GM23338 (cell line): ENCODE results near the gene KDM5C. TPM values are rescaled to one million over a fixed set of nuclear protein-coding genes. Genes with fewer than 3 reads are reported as not detected.

Experiments
- ATAC-seq: fragments of 200-7000 bp; cut with Tn5 transposase; 3 replicates; pipeline ENCODE4 v1.9.1; 2020
- DNase-seq: peaks from one replicate; pipeline ENCODE4 v3.0.0-alpha.2; 2015; ENCODE audit warnings: low spot score
- H2AFZ ChIP-seq: fragments of 200-600 bp; sonication (generic); 2 replicates; pipeline ENCODE4 v1.8.0; 2016; ENCODE audit warnings: antibody characterized with exemption, mild to moderate bottlenecking, moderate library complexity
- H3F3A ChIP-seq: fragments of 200-600 bp; sonication (generic); replicated peaks from 2 replicates; pipeline ENCODE4 v1.8.0; 2017; ENCODE audit warnings: antibody characterized with exemption, mixed run types, low read depth
- H3K27ac ChIP-seq: fragments of 200-600 bp; sonication (generic); 2 replicates; pipeline ENCODE4 v1.6.1; 2016; ENCODE audit warnings: low read depth
- H3K27me3 ChIP-seq: fragments of 200-600 bp; sonication (generic); 2 replicates; pipeline ENCODE4 v1.8.0; 2016; ENCODE audit warnings: mild to moderate bottlenecking, mixed run types, moderate library complexity; ENCODE audit not compliant: insufficient read depth
- H3K36me3 ChIP-seq: fragments of 200-600 bp; sonication (generic); 2 replicates; pipeline ENCODE4 v1.8.0; 2016; ENCODE audit warnings: mild to moderate bottlenecking; ENCODE audit not compliant: insufficient read depth
- H3K4me1 ChIP-seq: fragments of 200-600 bp; sonication (generic); 2 replicates; pipeline ENCODE4 v1.8.0; 2016; ENCODE audit warnings: mild to moderate bottlenecking, moderate library complexity; ENCODE audit not compliant: insufficient read depth
- H3K4me2 ChIP-seq: fragments of 200-600 bp; sonication (generic); 2 replicates; pipeline ENCODE4 v1.7.1; 2017; ENCODE audit warnings: mixed run types
- H3K4me3 ChIP-seq: fragments of 200-600 bp; sonication (generic); 2 replicates; pipeline ENCODE4 v1.6.1; 2016; ENCODE audit warnings: mixed run types
- H3K79me2 ChIP-seq: fragments of 200-600 bp; sonication (generic); replicated peaks from 2 replicates; pipeline ENCODE4 v1.8.0; 2017; ENCODE audit warnings: mild to moderate bottlenecking; ENCODE audit not compliant: insufficient read depth
- H3K9me2 ChIP-seq: fragments of 200-600 bp; sonication (generic); 2 replicates; pipeline ENCODE4 v1.8.0; 2017; ENCODE audit not compliant: insufficient read depth
- H4K20me1 ChIP-seq: fragments of 200-600 bp; sonication (generic); replicated peaks from 2 replicates; pipeline ENCODE4 v1.8.0; 2017; ENCODE audit warnings: mild to moderate bottlenecking; ENCODE audit not compliant: insufficient read depth
- H3K27ac Mint-ChIP-seq: 2 replicates; pipeline ENCODE4 v1.8.0; 2020; ENCODE audit warnings: inconsistent platforms, mild to moderate bottlenecking, moderate library complexity, mixed read lengths
- H3K27me3 Mint-ChIP-seq: 3 replicates; pipeline ENCODE4 v1.8.0; 2022; ENCODE audit warnings: low read depth, mild to moderate bottlenecking, moderate library complexity, mixed read lengths, inconsistent platforms; ENCODE audit not compliant: insufficient read depth, poor library complexity
- H3K36me3 Mint-ChIP-seq: 3 replicates; pipeline ENCODE4 v1.8.0; 2021; ENCODE audit warnings: low read depth, mild to moderate bottlenecking, inconsistent platforms, moderate library complexity, mixed read lengths
- H3K4me1 Mint-ChIP-seq: 3 replicates; pipeline ENCODE4 v1.8.0; 2020; ENCODE audit warnings: mild to moderate bottlenecking, inconsistent platforms, mixed read lengths
- H3K4me3 Mint-ChIP-seq: 3 replicates; pipeline ENCODE4 v1.8.0; 2021; ENCODE audit warnings: moderate library complexity, mild to moderate bottlenecking, inconsistent platforms, mixed read lengths
- H3K9me3 Mint-ChIP-seq: 3 replicates; pipeline ENCODE4 v1.8.0; 2020; ENCODE audit warnings: moderate library complexity, mild to moderate bottlenecking, inconsistent platforms, mixed read lengths
- EZH2phosphoT487 ChIP-seq: fragments of 200-600 bp; sonication (generic); IDR thresholded peaks from one replicate; pipeline ENCODE4 v1.8.1; 2018; ENCODE audit warnings: antibody characterized with exemption; ENCODE audit not compliant: unreplicated experiment
- JUNB ChIP-seq: IDR thresholded peaks from one replicate; pipeline ENCODE4 v1.6.1; 2016; ENCODE audit warnings: antibody characterized with exemption; ENCODE audit not compliant: unreplicated experiment
- NANOG ChIP-seq: IDR thresholded peaks from 2 replicates; pipeline ENCODE4 v1.6.1; 2016; ENCODE audit warnings: antibody characterized with exemption, borderline replicate concordance
- POLR2AphosphoS5 ChIP-seq: IDR thresholded peaks from 2 replicates; pipeline ENCODE4 v1.6.1; 2016; ENCODE audit warnings: antibody characterized with exemption, low read depth
- STAT1 ChIP-seq: IDR thresholded peaks from one replicate; pipeline ENCODE4 v1.6.1; 2016; ENCODE audit warnings: antibody characterized with exemption; ENCODE audit not compliant: unreplicated experiment
- ZNF331 ChIP-seq: fragments of 250-450 bp; sonication (Bioruptor Pico); IDR thresholded peaks from 2 replicates; pipeline ENCODE4 v1.5.0; 2020; ENCODE audit warnings: low read depth, mild to moderate bottlenecking, moderate library complexity
- polyA plus RNA-seq: library from polyadenylated mRNA; unstranded; fragments of >200 nt; fragmentation: Nextera tagmentation; extraction: Ambion mirVana; gene quantifications from 2 replicates; pipeline ENCODE4 v1.2.1, GENCODE V29; 2016
- total RNA-seq: library from RNA; depleted of rRNA; stranded (reverse); fragments of >200 nt; shearing (Covaris generic); gene quantifications from 2 replicates; pipeline ENCODE4 v1.2.3, GENCODE V29; 2014
- TF ChIP-seq, protein P1 (sequence below): IDR thresholded peaks from one replicate; pipeline ENCODE4 v1.6.1; 2018; ENCODE audit warnings: antibody characterized with exemption; ENCODE audit not compliant: unreplicated experiment
- TF ChIP-seq, protein P2 (sequence below): IDR thresholded peaks from 2 replicates; pipeline ENCODE4 v1.6.1; 2016; ENCODE audit warnings: antibody characterized with exemption

The KDM5C gene
- total and polyA plus RNA-seq, 2 experiments from 2014 or later: 20.3 to 173 TPM

DNA sequence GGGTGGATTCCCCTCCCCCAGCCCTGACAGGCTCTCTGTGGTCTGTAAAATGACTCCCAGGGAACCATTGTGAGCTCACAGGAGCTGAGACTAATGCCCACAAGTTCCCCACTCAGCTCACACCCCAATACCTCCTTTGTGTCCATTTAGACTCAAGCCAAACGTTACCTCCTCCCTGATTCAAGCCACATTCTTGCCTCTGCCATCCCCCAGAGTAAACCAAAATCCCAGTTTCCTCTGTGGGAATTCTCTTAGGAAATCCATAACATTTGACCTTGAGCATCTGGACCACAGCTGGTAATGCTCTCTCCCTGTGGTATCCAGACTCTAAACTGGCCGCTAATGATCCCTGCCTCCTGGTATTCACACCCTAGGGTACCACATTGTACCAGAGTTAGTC, 26.3 kb upstream of the KDM5C start:
- Mint-ChIP-seq H3K27me3 (peaks cover 3% of the 10 kb centered on the region), H3K36me3 (peaks cover 26% of the 10 kb centered on the region), H3K4me3 (no peak overlapping the region), H3K4me1 (no peaks in the 10 kb centered on the region; the same call in 2 of the 3 replicates), H3K9me3 (peaks cover 3% of the 10 kb centered on the region; the same call in 2 of the 3 replicates), H3K27ac (no peak overlapping the region)
- Histone ChIP-seq H4K20me1 (no peaks in the 10 kb centered on the region), H3K36me3 (no peaks in the 10 kb centered on the region; the same call in 1 of the 2 replicates), H3K4me1 (no peaks in the 10 kb centered on the region), H2AFZ (no peak overlapping the region), H3F3A (no peaks in the 10 kb centered on the region), H3K27ac (no peak overlapping the region), H3K4me2 (no peak overlapping the region), H3K27me3 (no peaks in the 10 kb centered on the region), H3K9me2 (no peaks in the 10 kb centered on the region), H3K4me3 (no peak overlapping the region), H3K79me2 (no peaks in the 10 kb centered on the region)
- TF ChIP-seq NANOG: no peak
- DNase-seq: no peak
- no peak for ATAC-seq

DNA sequence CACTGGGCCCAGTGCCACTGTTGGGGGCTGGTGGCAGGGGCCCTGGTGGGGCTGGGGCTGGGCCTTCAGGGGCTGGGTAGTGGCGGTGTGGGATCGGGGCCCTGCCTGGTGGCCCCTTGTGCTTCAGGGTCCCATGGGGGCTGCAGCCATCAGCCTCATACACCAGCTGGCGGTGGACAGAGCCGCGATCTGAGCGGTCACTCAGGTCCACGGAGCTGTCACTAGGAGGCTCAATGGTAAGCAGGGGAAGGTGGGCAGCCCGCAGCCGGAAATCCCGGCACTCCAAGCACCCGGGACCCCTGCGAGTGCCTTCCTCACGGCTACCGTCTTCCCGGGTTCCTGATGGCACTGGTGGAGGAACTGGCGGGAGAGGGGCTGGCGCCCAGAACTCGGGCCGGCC, 25.5 kb upstream of the KDM5C start:
- Mint-ChIP-seq H3K27me3 (peaks cover 3% of the 10 kb centered on the region), H3K27ac (no peak overlapping the region), H3K9me3 (peaks cover 3% of the 10 kb centered on the region; the same call in 2 of the 3 replicates), H3K4me3 (no peak overlapping the region), H3K36me3 (peaks cover 29% of the 10 kb centered on the region), H3K4me1 (no peaks in the 10 kb centered on the region; the same call in 2 of the 3 replicates)
- Histone ChIP-seq H3K4me3 (no peak overlapping the region), H4K20me1 (no peaks in the 10 kb centered on the region), H3K4me2 (no peak overlapping the region), H3K9me2 (no peaks in the 10 kb centered on the region), H3K27me3 (no peaks in the 10 kb centered on the region), H3K36me3 (no peaks in the 10 kb centered on the region; the same call in 1 of the 2 replicates), H3K79me2 (no peaks in the 10 kb centered on the region), H3K27ac (no peak overlapping the region), H3K4me1 (no peaks in the 10 kb centered on the region), H3F3A (no peaks in the 10 kb centered on the region), H2AFZ (no peak overlapping the region)
- ATAC-seq (no peak), DNase-seq (no peak)
- TF ChIP-seq JUNB (no peak), POLR2AphosphoS5 (no peak), ZNF331 (CRISPR knock-in tag) (no peak)
- TF ChIP-seq, protein P1, sequence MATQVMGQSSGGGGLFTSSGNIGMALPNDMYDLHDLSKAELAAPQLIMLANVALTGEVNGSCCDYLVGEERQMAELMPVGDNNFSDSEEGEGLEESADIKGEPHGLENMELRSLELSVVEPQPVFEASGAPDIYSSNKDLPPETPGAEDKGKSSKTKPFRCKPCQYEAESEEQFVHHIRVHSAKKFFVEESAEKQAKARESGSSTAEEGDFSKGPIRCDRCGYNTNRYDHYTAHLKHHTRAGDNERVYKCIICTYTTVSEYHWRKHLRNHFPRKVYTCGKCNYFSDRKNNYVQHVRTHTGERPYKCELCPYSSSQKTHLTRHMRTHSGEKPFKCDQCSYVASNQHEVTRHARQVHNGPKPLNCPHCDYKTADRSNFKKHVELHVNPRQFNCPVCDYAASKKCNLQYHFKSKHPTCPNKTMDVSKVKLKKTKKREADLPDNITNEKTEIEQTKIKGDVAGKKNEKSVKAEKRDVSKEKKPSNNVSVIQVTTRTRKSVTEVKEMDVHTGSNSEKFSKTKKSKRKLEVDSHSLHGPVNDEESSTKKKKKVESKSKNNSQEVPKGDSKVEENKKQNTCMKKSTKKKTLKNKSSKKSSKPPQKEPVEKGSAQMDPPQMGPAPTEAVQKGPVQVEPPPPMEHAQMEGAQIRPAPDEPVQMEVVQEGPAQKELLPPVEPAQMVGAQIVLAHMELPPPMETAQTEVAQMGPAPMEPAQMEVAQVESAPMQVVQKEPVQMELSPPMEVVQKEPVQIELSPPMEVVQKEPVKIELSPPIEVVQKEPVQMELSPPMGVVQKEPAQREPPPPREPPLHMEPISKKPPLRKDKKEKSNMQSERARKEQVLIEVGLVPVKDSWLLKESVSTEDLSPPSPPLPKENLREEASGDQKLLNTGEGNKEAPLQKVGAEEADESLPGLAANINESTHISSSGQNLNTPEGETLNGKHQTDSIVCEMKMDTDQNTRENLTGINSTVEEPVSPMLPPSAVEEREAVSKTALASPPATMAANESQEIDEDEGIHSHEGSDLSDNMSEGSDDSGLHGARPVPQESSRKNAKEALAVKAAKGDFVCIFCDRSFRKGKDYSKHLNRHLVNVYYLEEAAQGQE: no peak

DNA sequence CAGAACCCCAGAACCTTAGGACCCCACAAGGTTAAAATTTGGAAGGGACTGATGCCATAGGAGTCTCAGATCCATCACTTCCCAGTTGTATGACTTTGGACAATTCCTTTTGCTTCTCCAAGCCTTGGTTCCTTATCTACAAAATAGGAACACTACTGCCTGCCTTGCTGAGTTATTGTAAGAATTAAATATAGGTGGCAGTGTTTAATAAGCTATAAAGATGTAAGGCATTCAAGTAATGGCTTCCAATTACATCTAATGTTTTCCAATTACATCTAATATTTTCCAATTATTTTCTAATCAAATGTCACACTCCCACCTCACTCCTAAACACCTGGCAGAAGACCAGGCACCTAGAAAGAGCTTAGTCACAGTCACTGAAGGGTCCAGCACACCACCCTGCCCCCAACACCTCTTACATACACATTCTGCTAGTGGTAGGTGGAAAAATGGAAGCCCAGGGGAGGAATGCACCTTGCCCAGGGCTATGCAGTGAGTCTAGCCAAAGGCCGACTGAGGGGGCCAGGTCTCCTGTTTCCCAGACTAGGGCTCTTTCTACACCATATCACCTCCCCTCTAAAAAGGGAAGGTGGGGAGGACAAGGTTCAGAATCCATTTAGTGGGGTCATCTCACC, 24.5 kb upstream of the KDM5C start:
- H3K27ac Mint-ChIP-seq: no peak overlapping the region
- TF ChIP-seq EZH2phosphoT487: no peak
- TF ChIP-seq, protein P1: no peak
- TF ChIP-seq POLR2AphosphoS5: no peak
- TF ChIP-seq, protein P2, sequence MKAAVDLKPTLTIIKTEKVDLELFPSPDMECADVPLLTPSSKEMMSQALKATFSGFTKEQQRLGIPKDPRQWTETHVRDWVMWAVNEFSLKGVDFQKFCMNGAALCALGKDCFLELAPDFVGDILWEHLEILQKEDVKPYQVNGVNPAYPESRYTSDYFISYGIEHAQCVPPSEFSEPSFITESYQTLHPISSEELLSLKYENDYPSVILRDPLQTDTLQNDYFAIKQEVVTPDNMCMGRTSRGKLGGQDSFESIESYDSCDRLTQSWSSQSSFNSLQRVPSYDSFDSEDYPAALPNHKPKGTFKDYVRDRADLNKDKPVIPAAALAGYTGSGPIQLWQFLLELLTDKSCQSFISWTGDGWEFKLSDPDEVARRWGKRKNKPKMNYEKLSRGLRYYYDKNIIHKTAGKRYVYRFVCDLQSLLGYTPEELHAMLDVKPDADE: no peak
- TF ChIP-seq NANOG: no peak
- TF ChIP-seq STAT1: no peak
- TF ChIP-seq JUNB: no peak

More for the DNA sequence above, 24.5 kb upstream of the KDM5C start:
- Mint-ChIP-seq H3K9me3 (no peaks in the 10 kb centered on the region), H3K27me3 (no peaks in the 10 kb centered on the region), H3K4me1 (no peaks in the 10 kb centered on the region), H3K4me3 (no peak overlapping the region), H3K36me3 (peaks cover 26% of the 10 kb centered on the region)
- Histone ChIP-seq H3K27me3 (no peaks in the 10 kb centered on the region), H3K4me2 (no peak overlapping the region), H3K4me1 (no peaks in the 10 kb centered on the region), H3K36me3 (no peaks in the 10 kb centered on the region; the same call in 1 of the 2 replicates), H3K27ac (no peak overlapping the region), H2AFZ (no peak overlapping the region), H3F3A (no peaks in the 10 kb centered on the region), H4K20me1 (no peaks in the 10 kb centered on the region), H3K79me2 (no peaks in the 10 kb centered on the region), H3K9me2 (no peaks in the 10 kb centered on the region), H3K4me3 (no peak overlapping the region)
- ATAC-seq: no peak
- no peak for DNase-seq
